GM12872 (cell line): ENCODE results near the gene RBM22.
A peak's percentile ranks its signal among the peaks of the same experiment; 100 is the strongest.

ENCODE experiments used
- TF ChIP-seq, protein P1 (sequence below): IDR thresholded peaks from 3 replicates; pipeline ENCODE4 v1.5.1; 2011; ENCODE audit warnings: low read depth, mild to moderate bottlenecking, low read length, moderate library complexity; ENCODE audit not compliant: insufficient read depth

RBM22 gene

DNA sequence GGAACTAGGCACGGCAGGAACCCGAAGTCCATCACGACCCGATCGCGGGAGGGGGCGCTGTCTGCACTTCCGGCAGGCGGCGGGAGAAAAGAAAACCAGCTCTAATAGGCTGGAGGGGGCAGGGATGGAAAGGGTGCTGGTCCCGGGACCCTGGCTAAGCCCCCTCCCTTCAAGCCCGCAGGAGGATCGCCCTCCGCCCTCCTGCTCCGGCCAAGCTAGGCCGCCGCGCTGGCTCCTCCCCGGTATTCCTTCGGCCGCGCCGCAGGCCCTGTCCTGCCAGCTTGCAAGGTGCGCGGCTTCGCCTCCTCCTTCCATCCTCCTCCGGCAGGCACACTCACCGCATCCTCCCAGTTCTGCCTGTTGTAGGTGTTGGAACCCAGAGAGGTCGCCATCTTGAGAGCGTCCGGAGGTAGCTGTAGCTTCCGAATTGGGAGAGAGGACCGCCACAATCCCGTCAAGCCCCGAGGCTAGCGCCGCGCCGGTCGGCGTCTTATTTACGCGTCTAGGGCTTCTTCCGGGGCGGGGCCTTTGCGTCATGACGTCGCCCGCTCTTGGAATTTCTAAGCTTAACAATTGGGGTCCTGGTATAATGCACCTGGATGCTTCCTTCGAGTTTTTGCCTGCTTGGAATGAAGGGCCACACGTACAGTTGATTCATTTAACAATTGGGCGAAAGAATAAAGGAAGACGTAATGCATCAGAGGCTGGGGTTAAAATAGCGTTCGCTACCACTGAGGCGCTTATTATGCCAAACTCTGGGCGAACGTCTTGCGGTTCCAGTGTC, at the start of gene RBM22:
TSS of gene RBM22 (minus strand) at position 469 of the 784 bp plus-strand sequence. CDS start at position 392, 77 bp downstream.
- TF ChIP-seq, protein P1, sequence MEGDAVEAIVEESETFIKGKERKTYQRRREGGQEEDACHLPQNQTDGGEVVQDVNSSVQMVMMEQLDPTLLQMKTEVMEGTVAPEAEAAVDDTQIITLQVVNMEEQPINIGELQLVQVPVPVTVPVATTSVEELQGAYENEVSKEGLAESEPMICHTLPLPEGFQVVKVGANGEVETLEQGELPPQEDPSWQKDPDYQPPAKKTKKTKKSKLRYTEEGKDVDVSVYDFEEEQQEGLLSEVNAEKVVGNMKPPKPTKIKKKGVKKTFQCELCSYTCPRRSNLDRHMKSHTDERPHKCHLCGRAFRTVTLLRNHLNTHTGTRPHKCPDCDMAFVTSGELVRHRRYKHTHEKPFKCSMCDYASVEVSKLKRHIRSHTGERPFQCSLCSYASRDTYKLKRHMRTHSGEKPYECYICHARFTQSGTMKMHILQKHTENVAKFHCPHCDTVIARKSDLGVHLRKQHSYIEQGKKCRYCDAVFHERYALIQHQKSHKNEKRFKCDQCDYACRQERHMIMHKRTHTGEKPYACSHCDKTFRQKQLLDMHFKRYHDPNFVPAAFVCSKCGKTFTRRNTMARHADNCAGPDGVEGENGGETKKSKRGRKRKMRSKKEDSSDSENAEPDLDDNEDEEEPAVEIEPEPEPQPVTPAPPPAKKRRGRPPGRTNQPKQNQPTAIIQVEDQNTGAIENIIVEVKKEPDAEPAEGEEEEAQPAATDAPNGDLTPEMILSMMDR, result peak; percentile 70; the same call in 2 of the 3 replicates

DNA sequence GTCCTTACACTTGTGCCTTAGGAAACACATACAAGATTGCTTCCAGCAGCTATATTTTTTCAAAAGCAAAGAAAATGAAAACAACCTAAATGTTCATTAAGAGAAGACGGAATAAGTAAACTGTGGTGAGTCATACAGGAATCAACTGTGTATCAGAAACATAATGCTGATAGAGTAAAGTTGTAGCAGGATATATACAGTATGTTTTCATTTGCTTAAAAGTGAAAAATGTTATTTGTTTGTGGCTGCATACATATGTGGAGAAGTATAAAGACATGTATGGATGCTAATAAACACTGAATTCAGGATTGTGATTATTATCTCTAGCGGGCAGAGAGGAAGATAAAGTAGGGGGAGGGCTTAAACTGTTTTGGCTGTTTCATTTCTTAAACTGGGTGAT, 49.6 kb upstream of the RBM22 start:
- TF ChIP-seq, protein P1, result no peak

DNA sequence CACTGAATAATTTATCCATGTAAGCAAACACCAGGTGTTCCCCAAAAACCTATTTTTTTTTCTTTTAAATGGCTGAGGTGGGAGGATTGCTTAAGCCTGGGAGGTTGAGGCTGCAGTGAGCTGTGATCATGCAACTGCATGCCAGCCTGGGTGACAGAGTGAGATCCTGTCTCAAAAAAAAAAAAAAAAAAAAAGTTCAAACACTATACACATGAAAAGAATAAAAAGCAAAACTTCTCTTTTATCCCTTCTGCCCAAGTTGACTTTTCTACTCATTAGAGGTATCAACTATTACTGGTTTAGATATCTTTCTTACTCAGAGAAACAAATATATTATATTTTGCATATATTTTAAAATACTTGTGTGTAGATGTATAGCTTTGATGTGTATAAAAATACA, 40.1 kb upstream of the RBM22 start:
- TF ChIP-seq, protein P1, result no peak

DNA sequence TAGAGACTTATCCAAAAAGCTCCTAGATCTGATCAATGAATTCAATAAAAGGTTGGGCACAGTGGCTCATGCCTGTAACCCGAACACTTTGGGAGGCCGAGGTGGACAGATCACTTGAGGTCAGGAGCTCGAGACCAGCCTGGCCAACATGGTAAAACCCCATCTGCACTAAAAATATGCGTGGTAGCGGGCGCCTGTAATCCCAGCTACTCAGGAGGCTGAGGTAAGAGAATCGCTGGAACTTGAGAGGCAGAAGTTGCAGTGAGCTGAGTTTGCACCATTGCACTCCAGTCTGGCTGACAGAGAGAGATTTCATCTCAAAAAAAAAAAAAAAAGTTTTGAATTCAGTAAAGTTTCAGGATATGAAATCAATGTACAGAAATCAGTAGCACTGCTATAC, 38.0 kb upstream of the RBM22 start:
- TF ChIP-seq, protein P1, result no peak

DNA sequence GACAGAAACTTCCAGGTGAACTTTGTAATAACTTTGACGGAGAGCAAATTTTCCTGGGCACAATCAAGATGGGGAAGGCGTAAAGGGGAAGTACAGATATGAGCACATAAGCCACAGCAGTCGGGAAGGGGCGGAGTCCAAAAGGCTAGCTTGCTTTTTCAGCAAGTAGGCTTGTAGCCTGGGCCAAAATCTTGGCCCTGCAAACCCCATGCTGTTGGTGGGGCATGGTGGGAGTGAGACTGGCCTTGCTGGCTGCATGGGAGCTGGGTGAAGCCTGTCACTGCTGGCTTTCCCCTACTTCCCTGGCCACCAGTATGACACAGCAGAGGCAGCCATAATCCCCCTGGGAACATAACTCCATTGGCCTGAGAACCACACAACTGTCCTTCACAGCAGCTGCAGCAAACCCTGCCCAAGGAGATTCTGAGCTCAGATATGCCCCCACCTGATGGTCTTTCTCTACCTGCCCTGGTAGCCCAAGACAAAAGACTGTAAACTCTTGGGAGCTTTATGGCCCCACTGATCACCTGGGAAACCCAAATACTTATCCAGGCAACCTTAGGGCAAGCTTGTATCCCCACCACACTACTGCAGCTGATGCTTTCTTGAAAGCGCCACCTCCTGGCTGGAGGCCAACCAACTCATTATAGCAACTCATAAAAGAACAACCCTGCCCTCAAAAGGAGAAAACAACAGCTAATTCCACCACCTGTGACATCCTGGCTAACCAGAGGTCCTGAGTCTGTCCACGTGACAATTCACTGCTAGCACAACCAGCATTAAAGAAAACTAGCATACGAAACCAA, 33.9 kb upstream of the RBM22 start:
- TF ChIP-seq, protein P1, result peak; percentile 39

DNA sequence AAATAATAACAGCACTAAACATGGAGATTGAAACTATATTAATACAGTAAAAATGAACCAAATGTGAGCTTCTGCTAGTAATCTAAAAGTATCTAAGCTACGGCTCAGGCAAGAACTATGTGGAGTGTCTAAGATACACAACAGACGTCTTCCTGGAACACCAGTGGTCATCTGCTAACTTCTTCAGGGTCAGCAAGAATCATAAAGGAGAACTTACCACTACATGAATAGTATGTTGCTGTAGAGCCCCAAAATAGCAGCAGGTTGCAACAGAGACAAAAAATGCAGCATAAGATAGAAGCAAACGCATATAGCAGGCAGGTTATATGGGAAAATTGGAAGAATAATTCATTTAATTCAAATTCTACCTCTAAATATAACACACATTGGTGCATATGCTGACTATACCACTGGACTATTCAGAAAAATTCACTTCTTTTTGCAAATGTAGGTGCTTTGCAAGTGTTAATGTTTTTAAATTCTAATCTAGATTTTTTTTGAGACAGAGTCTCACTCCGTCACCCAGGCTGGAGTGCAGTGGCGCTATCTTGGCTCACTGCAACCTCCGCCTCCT, 30.9 kb upstream of the RBM22 start:
- TF ChIP-seq, protein P1, result no peak

DNA sequence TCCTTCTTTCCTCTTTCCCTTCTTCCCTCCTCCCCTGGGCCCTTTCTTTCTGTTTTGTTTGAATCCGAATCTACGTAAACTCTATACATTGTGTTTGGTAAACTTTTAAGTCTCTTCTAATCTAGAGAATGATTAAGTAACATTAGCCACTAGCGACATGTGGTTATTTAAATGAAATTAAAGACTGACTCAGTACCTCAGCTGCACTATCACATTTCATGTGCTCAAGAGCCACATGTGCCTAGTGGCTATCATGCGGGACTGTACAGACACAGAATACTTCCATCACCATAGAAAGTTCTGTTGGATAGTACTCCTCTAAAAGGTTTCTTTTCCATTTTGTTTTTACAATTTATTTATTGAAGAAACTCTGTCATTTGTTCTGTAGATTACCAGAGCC, 29.0 kb upstream of the RBM22 start:
- TF ChIP-seq, protein P1, result no peak
